ENCODE measurements around the gene OR1D5.

DNA sequence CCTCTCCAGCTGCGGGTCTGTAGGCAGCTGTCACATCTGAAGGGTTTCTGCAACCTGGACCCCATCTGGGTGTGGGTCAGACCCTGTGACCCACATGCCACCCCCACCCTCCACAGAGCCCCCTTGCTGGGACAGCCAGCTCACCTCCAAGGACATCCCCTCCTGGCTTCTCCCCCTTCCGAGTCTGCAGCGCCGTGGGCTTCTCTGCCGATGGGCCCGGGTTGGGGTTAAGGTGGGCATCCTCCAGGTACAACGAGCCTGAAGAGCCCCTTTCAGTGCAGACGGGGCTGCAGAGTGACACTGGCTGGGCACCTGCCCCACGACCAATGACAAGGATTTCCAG lies 28.9 kb downstream of the OR1D5 start:
- TF ChIP-seq, protein P1, sequence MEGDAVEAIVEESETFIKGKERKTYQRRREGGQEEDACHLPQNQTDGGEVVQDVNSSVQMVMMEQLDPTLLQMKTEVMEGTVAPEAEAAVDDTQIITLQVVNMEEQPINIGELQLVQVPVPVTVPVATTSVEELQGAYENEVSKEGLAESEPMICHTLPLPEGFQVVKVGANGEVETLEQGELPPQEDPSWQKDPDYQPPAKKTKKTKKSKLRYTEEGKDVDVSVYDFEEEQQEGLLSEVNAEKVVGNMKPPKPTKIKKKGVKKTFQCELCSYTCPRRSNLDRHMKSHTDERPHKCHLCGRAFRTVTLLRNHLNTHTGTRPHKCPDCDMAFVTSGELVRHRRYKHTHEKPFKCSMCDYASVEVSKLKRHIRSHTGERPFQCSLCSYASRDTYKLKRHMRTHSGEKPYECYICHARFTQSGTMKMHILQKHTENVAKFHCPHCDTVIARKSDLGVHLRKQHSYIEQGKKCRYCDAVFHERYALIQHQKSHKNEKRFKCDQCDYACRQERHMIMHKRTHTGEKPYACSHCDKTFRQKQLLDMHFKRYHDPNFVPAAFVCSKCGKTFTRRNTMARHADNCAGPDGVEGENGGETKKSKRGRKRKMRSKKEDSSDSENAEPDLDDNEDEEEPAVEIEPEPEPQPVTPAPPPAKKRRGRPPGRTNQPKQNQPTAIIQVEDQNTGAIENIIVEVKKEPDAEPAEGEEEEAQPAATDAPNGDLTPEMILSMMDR (IDR thresholded peaks at IDR 0.05; ENCODE audit: low read length): no peak
- no peak for TF ChIP-seq EZH2 (IDR thresholded peaks at IDR 0.05; ENCODE audit: borderline replicate concordance, low read length)

Measured in OCI-LY1 (cell line).